ENCODE measurements around the gene SSNA1.

GRCh38 chr9:137141976-137142936 lies 46.2 kb upstream of the SSNA1 start:
- TF ChIP-seq POLR2A (IDR thresholded peaks at IDR 0.05) (no peak), POLR2AphosphoS5 (IDR thresholded peaks at IDR 0.05) (no peak), CTCF (IDR thresholded peaks at IDR 0.05) (no peak)
